GM19468 (cell line): ENCODE measurements around the gene USP15.
"Not testable (repeated sequence)": the region's sequence is repeated elsewhere in the genome, so short reads cannot be mapped to it uniquely, and the experiment has no call there.

Source experiments
- ATAC-seq: cut with Tn5 transposase; IDR thresholded peaks from one replicate; pipeline ENCODE4 v1.9.1; 2021; ENCODE audit warnings: mild to moderate bottlenecking, moderate library complexity, moderate number of reproducible peaks; ENCODE audit not compliant: unreplicated experiment; ENCODE audit errors: extremely low read depth

The USP15 gene

GRCh38 chr12:62434494-62435302 is 174.5 kb downstream of the USP15 start:
- no peak for ATAC-seq

GRCh38 chr12:62435303-62436163 is 175.3 kb downstream of the USP15 start:
- ATAC-seq = peak; percentile 49

GRCh38 chr12:62436164-62436503 is 175.9 kb downstream of the USP15 start:
- ATAC-seq = no peak

GRCh38 chr12:62438098-62438692 is 178.0 kb downstream of the USP15 start:
- ATAC-seq = no peak

- ATAC-seq = no peak
Measured at GRCh38 chr12:62446754-62447452, 186.7 kb downstream of the USP15 start.

- ATAC-seq = no peak
Measured at GRCh38 chr12:62448436-62448835, 188.2 kb downstream of the USP15 start.

GRCh38 chr12:62455429-62455828 is 195.2 kb downstream of the USP15 start:
- not testable (repeated sequence) for ATAC-seq

- ATAC-seq = no peak
Measured at GRCh38 chr12:62458626-62459025, 198.4 kb downstream of the USP15 start.

- no peak for ATAC-seq
Measured at GRCh38 chr12:62459976-62460375, 199.8 kb downstream of the USP15 start.

- not testable (repeated sequence) for ATAC-seq
Measured at GRCh38 chr12:62461171-62461837, 201.1 kb downstream of the USP15 start.

GRCh38 chr12:62463252-62463651 is 203.0 kb downstream of the USP15 start:
- not testable (repeated sequence) for ATAC-seq
